Ishikawa (cell line): ENCODE measurements around the gene BAIAP3.

Source experiments
- CEBPB ChIP-seq: IDR thresholded peaks from 2 replicates; pipeline ENCODE4 v1.6.1; 2012
- EGR1 ChIP-seq: IDR thresholded peaks from 2 replicates; pipeline ENCODE4 v1.6.1; 2012
- EP300 ChIP-seq: IDR thresholded peaks from 2 replicates; pipeline ENCODE4 v1.6.1; 2012; ENCODE audit warnings: borderline replicate concordance
- FOXM1 ChIP-seq: IDR thresholded peaks from 2 replicates; pipeline ENCODE4 v1.6.1; 2012; ENCODE audit warnings: low read depth, borderline replicate concordance
- NFIC ChIP-seq: IDR thresholded peaks from 2 replicates; pipeline ENCODE4 v1.6.1; 2012
- RAD21 ChIP-seq: IDR thresholded peaks from 2 replicates; pipeline ENCODE4 v1.6.1; 2012; ENCODE audit warnings: low read depth
- REST ChIP-seq: IDR thresholded peaks from 2 replicates; pipeline ENCODE4 v1.6.1; 2012; ENCODE audit warnings: low read depth, mild to moderate bottlenecking
- TAF1 ChIP-seq: IDR thresholded peaks from 2 replicates; pipeline ENCODE4 v1.6.1; 2012; ENCODE audit warnings: low read depth, mild to moderate bottlenecking
- TCF12 ChIP-seq: IDR thresholded peaks from 2 replicates; pipeline ENCODE4 v1.6.1; 2012; ENCODE audit warnings: low read depth
- TEAD4 ChIP-seq: IDR thresholded peaks from 2 replicates; pipeline ENCODE4 v1.6.1; 2012
- YY1 ChIP-seq: IDR thresholded peaks from 2 replicates; pipeline ENCODE4 v1.6.1; 2012; ENCODE audit warnings: low read depth
- ZBTB7A ChIP-seq: IDR thresholded peaks from 2 replicates; pipeline ENCODE4 v1.6.1; 2012; ENCODE audit warnings: low read depth
- TF ChIP-seq, protein P1 (sequence below): IDR thresholded peaks from 2 replicates; pipeline ENCODE4 v1.6.1; 2012

DNA sequence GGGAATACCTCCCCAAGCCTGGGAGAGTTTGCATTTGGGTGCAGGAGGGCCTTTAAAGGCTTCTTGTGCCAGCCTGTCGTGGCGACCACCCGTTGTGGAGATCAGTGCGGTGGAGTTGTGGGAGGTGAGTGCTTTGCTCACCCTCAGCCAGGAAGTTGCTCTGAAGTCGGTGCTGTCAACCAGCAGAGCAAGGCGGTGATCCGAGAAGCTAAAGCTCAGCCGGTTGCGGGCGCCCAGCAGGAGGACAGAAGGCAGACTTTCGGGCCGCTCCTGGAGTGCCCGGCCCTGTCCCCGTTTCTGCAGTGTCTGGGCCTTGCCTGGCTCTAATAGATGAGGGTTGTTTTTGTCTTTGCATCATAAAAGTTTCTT lies 22.6 kb upstream of the BAIAP3 start:
- TF ChIP-seq FOXM1 (no peak), ZBTB7A (no peak), YY1 (no peak), RAD21 (no peak), TAF1 (no peak), EP300 (no peak), CEBPB (no peak), NFIC (no peak), REST (no peak), TCF12 (no peak), EGR1 (no peak), TEAD4 (no peak)
- TF ChIP-seq, protein P1, sequence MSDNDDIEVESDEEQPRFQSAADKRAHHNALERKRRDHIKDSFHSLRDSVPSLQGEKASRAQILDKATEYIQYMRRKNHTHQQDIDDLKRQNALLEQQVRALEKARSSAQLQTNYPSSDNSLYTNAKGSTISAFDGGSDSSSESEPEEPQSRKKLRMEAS, result no peak
